Suprapubic skin (tissue), 3 donors: ENCODE data around the gene UHMK1.

Experiments
- CTCF ChIP-seq, 2 donors: fragments of 200-600 bp in 1 of 2; fragments of 450-650 bp in 1 of 2; sonication (generic) in 1 of 2; IDR thresholded peaks; one replicate each; pipeline ENCODE4 v1.5.1; 2016 to 2019; ENCODE audit warnings: antibody characterized with exemption in 2 of 2, mild to moderate bottlenecking in 1 of 2, moderate library complexity in 1 of 2
- POLR2AphosphoS5 ChIP-seq, 3 donors: sonication (generic); formaldehyde crosslinking; IDR thresholded peaks; one replicate each; pipeline ENCODE4 v1.6.1; 2017; ENCODE audit warnings: antibody characterized with exemption in 3 of 3

GRCh38 chr1:162573136-162573535, 75.5 kb downstream of the UHMK1 start:
- TF ChIP-seq CTCF (IDR thresholded peaks at IDR 0.05) (no peak), POLR2AphosphoS5 (IDR thresholded peaks at IDR 0.05) (no peak)
